ENCODE results near the gene APOBEC3G. TPM values are rescaled to one million over a fixed set of nuclear protein-coding genes. Genes with fewer than 3 reads are reported as not detected.

The APOBEC3G gene
- total RNA-seq, 1 experiment from 2014 or later = not detected

DNA sequence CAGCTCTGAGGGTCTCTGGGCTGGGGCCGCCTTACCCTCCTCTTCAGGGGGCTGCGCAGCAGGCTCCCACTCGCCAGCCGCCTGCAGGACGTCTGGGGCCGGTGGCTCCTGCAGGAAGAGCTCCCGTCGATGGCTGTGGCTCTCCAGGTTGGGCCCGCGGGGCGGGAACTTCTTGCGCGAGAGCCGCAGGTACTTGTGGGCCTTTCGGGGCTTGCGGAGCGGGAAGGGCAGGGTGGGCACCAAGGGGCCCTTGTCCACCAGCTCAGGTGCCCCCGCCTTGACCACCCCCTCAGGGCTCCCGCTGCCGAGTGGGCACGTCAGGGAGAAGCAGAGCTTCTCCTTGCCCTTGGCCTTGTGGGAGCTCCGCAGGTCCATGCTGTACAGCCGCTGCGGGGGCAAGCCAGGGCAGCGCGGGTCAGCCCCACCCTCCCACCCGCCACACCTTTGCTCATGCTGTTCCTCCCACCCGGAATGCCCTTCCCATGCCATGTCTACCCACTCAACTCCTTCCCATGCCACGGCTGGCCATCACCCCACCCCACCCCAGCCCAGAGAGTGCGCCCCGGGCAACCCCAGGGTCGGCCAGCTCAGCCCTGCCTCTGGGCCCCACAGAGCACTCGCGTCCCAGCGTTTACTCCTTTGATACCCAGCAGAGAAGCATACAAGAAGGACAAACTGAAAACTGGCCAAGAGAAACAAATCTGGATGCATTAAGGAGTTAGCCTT, 57.5 kb downstream of the APOBEC3G start:
- no peak for DNase-seq
- H3K9me3 ChIP-seq (replicated peaks) = no peaks in the 10 kb centered on the region
- no peak overlapping the region for H3K27ac ChIP-seq
- no peaks in the 10 kb centered on the region for H3K36me3 ChIP-seq
- no peaks in the 10 kb centered on the region for H3K4me1 ChIP-seq
- H3K4me3 ChIP-seq = no peak overlapping the region
- H3K27me3 ChIP-seq = no peaks in the 10 kb centered on the region; the same call in none of the 2 replicates

DNA sequence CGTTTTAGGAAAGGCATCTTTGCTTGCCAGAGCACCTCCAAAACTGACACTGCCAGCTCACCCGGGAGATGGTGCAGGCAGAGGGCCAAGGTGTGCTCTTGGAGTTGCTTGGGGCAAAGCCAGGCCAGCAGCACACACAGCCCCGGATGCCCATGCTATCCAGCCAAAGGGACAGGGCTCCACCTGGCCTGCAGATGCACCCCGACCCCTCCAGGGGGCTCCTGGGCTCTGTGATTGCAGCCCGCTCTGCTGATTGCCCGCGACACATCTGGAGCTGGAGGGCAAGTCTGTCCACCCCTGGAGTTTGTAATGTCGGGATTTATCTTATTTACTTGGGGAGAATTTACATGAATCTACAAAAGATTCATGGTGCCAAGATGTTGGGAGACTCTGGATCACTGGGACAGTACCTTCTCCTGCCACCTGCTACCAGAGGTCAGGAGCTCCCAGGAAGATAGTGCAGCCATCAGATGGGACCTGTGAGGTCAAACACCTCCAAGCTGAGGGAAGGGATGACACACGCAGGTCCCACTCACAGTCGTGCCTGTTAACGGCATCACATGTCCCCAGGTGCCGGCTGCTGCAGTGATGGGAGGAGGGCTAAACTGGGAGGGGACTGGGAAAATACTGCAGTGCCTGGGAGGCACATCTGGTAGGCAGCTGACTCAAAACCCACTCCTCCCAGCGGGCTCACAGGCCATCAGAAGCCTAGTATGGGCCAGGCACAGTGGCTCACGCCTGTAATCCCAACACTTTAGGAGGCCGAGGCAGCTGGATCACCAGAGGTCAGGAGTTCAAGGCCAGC, 58.2 kb downstream of the APOBEC3G start:
- Histone ChIP-seq H3K36me3 (no peaks in the 10 kb centered on the region), H3K9me3 (replicated peaks) (no peaks in the 10 kb centered on the region), H3K4me1 (no peaks in the 10 kb centered on the region), H3K27me3 (peaks cover 5% of the 10 kb centered on the region), H3K27ac (no peak overlapping the region), H3K4me3 (no peak overlapping the region)
- DNase-seq = peak; percentile 55 to 63

DNA sequence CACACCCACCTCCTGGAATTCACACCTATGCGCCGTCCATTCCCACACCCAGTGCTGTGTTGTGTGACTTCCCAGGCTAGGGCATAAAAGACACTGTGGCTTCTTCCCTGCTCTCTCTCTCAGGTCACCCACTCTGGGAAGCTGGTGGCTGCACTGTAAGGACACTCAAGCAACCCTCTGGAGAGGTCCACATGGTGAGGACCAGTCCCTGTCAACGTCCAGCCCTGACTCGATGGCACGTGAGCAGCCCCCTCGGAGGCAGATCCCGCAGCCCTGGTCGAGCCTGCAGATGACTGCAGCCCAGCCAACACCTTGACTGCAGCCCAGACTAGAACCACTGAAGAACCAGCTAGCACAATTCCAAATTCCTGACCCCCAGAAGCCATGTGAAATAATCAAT, 59.2 kb downstream of the APOBEC3G start:
- Histone ChIP-seq H3K9me3 (replicated peaks) (no peaks in the 10 kb centered on the region), H3K36me3 (no peaks in the 10 kb centered on the region), H3K4me1 (no peaks in the 10 kb centered on the region), H3K4me3 (no peak overlapping the region), H3K27me3 (peaks cover 9% of the 10 kb centered on the region), H3K27ac (no peak overlapping the region)
- DNase-seq = no peak

Other genes starting within 250 kb of the APOBEC3G start
- gene NPTXR, start 233.2 kb upstream of the APOBEC3G start, total RNA-seq (2014; rRNA removed; shearing (Covaris generic)) = 0.08 and 0.10 TPM in 2 replicates
- gene CBX6, start 205.1 kb upstream of the APOBEC3G start, total RNA-seq (2014; rRNA removed; shearing (Covaris generic)) = 37.7 and 40.5 TPM in 2 replicates
- not detected in 2 replicates for gene APOBEC3A, start 119.7 kb upstream of the APOBEC3G start, total RNA-seq (2014; rRNA removed; shearing (Covaris generic))
- gene APOBEC3B, start 94.9 kb upstream of the APOBEC3G start, total RNA-seq (2014; rRNA removed; shearing (Covaris generic)) = 15.8 and 16.6 TPM in 2 replicates
- 2.3 and 2.6 TPM in 2 replicates for gene APOBEC3C, start 63.0 kb upstream of the APOBEC3G start, total RNA-seq (2014; rRNA removed; shearing (Covaris generic))
- gene APOBEC3D, start 56.1 kb upstream of the APOBEC3G start, total RNA-seq (2014; rRNA removed; shearing (Covaris generic)) = not detected in 2 replicates
- gene APOBEC3F, start 36.4 kb upstream of the APOBEC3G start, total RNA-seq (2014; rRNA removed; shearing (Covaris generic)) = not detected in 2 replicates
- gene APOBEC3H, start 20.0 kb downstream of the APOBEC3G start, total RNA-seq (2014; rRNA removed; shearing (Covaris generic)) = not detected in 2 replicates
- gene CBX7, start 75.4 kb downstream of the APOBEC3G start, total RNA-seq (2014; rRNA removed; shearing (Covaris generic)) = 0.35 and 0.65 TPM in 2 replicates
- gene PDGFB, start 167.7 kb downstream of the APOBEC3G start, total RNA-seq (2014; rRNA removed; shearing (Covaris generic)) = 0.05 and 0.26 TPM in 2 replicates
- 1,999 and 2,056 TPM in 2 replicates for gene RPL3, start 242.3 kb downstream of the APOBEC3G start, total RNA-seq (2014; rRNA removed; shearing (Covaris generic))